Activated T-cell treated with anti-CD3 and anti-CD28 coated beads, Interleukin-2, amount 50 U/mL, for 4 hours (primary cell): Measurements from ENCODE around the gene GET4. TPM values are rescaled to one million over a fixed set of nuclear protein-coding genes. Genes with fewer than 3 reads are reported as not detected.
A peak's percentile ranks its signal among the peaks of the same experiment; 100 is the strongest.
"Not testable (repeated sequence)": the region's sequence is repeated elsewhere in the genome, so short reads cannot be mapped to it uniquely, and the experiment has no call there.

Experiments
- ATAC-seq, 2 donors: fragments of 200-7000 bp; cut with Tn5 transposase; one replicate each; pipeline ENCODE4 v1.10.0; 2021
- DNase-seq: peaks from one replicate; pipeline ENCODE4 v3.0.0-alpha.2; 2020
- H3K27me3 Mint-ChIP-seq: one replicate; pipeline ENCODE4 v1.8.0; 2021; ENCODE audit warnings: low read depth, mixed read lengths
- H3K36me3 Mint-ChIP-seq: one replicate; pipeline ENCODE4 v1.8.0; 2022; ENCODE audit warnings: mixed read lengths; ENCODE audit not compliant: insufficient read depth
- H3K4me1 Mint-ChIP-seq: one replicate; pipeline ENCODE4 v1.8.0; 2021; ENCODE audit warnings: low read depth, mixed read lengths
- H3K4me3 Mint-ChIP-seq: one replicate; pipeline ENCODE4 v1.8.0; 2021; ENCODE audit warnings: mild to moderate bottlenecking, moderate library complexity, mixed read lengths
- H3K9me3 Mint-ChIP-seq: one replicate; pipeline ENCODE4 v1.8.0; 2021; ENCODE audit warnings: mixed read lengths
- total RNA-seq, 3 donors: library from RNA; stranded (reverse); gene quantifications; one replicate each; pipeline ENCODE4 v1.2.1, GENCODE V29; 2021

The GET4 gene
- total RNA-seq, 3 donors from 2014 or later: 47.9 to 55.3 (median 52.1) TPM

DNA sequence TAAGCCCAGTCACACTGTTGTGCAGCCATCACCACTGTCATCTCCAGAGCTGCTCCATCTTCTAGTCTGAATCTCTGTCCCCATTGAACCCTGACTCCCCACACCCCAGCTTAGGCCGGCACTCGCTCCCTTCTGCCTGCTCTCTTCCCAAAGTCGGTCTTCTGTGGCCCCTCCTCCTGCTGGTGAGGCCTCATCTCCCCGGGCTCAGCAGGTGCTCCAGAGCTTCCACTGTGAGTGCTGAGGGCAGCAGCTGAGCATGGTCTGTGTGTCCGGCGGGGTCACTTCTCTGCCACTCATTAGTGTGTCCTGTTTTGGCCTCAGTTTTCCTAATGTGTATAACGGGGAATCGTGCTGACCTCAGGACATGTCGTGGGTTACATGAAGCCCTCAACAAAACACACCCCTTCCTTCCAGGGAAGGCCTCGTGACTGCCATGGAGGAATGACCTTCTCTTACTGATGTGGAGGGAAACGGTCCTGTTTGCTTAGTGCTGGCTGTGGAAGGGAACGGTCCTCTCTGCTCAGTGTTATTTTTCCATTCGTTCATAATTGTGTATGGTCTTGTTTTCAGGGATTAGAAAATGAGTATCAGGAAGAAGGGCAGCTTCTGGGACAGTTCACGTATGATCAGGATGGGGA, 4.3 kb upstream of the GET4 start:
- Mint-ChIP-seq H3K36me3 (peaks cover 27% of the 10 kb centered on the region), H3K4me1 (peaks cover 13% of the 10 kb centered on the region), H3K4me3 (no peak overlapping the region), H3K9me3 (no peaks in the 10 kb centered on the region), H3K27me3 (no peaks in the 10 kb centered on the region)
- no peak for DNase-seq
- no peak for ATAC-seq

DNA sequence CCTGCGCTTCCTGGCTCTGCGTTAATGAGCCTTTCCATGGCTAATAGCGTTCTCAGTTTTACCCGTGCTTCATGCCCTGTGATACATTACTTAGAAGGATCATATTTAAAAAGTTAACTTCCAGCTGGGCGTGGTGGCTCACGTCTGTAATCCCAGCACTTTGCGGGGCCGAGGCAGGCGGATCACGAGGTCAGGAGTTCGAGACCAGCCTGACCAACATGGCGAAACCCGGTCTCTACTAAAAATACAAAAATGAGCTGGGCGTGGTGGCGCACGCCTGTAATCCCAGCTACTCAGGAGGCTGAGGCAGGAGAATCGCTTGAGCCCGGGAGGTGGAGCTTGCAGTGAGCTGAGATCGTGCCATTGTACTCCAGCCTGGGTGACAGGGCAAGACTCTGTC, 3.7 kb upstream of the GET4 start:
- not testable (repeated sequence) for H3K9me3 Mint-ChIP-seq, H3K4me3 Mint-ChIP-seq, DNase-seq, ATAC-seq, H3K27me3 Mint-ChIP-seq
- Mint-ChIP-seq H3K36me3 (peaks cover 22% of the 10 kb centered on the region), H3K4me1 (peaks cover 14% of the 10 kb centered on the region)

DNA sequence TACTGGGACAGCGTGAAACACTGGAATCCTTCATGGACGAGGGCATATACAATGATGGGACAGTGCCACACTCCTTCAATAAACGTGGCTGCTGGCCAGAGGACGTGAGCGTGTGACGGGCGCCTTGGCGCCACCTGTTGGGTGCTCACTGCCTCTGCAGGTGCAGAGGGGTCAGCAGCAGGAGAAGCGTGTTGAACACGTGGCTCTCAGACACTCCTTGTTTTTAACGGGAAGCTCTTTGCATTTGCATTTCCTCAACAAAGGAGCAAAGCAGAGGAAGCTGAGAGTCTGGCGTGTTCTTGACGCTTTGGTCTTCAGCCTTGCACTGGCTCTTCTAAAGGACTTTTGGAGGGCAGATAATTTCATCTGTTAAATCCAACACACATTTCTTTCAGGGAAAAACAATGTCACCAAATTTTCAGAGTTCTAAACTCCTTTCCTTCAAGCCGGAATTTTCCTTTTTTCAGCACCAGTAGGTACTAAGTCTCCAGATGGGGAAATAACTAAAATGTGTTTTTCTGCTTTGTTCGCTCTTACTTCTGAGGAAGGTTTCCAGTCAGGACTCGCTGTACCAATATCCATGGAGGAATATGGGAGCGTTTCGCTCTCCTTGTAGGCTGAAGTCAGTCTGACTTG, 2.9 kb upstream of the GET4 start:
- H3K36me3 Mint-ChIP-seq: peaks cover 23% of the 10 kb centered on the region
- H3K4me1 Mint-ChIP-seq: peaks cover 19% of the 10 kb centered on the region
- H3K4me3 Mint-ChIP-seq: no peak overlapping the region
- H3K27me3 Mint-ChIP-seq: no peaks in the 10 kb centered on the region
- DNase-seq (peak; percentile 68), ATAC-seq (peak; percentile 19 to 31)
- no peaks in the 10 kb centered on the region for H3K9me3 Mint-ChIP-seq

DNA sequence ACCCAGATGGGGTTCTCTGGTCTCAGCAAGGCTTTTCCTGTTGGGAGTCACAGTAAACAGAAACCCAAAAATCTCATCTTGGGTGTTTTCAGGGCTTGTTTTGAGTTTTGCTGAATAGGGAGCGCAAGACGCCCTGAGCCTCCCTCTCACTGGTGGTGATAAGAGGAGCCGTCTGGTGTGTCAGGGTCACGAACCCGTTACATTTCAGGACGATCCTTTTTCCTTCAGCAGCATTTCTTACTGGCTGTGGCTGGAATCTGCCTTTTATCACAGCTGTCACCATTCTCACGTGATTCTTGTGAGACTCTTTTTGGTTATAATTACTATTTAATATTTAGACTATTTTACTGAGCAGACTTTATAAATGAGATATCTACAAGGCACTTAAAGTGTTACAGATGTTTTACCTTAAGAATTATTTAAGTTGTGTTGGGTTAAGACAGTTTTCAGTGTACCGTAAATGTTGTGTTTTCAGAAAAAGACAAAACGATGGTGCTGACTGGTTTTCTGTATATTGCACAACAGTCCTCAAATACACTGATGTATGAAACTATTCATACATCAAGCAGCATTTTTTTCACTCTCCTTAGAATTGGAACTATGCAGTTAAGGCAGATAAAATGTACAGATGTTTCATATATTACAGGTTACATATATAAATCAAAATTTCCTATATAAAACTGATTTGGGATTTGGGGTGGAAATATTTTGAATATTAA, 2.2 kb upstream of the GET4 start:
- H3K27me3 Mint-ChIP-seq: no peaks in the 10 kb centered on the region
- no peaks in the 10 kb centered on the region for H3K9me3 Mint-ChIP-seq
- H3K36me3 Mint-ChIP-seq: peaks cover 22% of the 10 kb centered on the region
- no peak overlapping the region for H3K4me3 Mint-ChIP-seq
- ATAC-seq (no peak), DNase-seq (no peak)
- H3K4me1 Mint-ChIP-seq: peaks cover 22% of the 10 kb centered on the region

DNA sequence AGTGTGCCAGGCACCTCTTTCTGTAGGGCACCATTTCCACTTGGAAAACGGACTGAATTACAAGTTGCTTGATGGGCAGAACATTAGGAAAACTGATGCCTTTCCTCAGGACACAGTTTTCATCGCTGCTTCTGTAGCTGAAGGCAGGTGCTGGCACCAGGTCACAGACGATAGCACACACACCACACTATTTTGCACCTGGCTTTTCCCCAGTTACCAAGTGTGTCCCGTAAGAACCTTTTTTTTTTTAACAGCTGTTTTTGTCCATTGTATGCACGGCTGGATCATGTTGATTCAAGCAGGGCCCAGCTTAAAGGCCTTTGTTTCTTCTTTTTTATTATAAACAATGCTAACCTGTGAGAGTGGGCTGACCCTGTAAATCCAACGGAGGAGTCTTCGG, 1.3 kb upstream of the GET4 start:
- no peak for DNase-seq
- Mint-ChIP-seq H3K27me3 (no peaks in the 10 kb centered on the region), H3K4me3 (no peak overlapping the region)

GRCh38 chr7:875476-876076, 778 bp upstream of the GET4 start:
- peaks cover 18% of the 10 kb centered on the region for H3K36me3 Mint-ChIP-seq
- H3K4me1 Mint-ChIP-seq: peaks cover 31% of the 10 kb centered on the region
- DNase-seq (no peak), ATAC-seq (no peak)
- H3K27me3 Mint-ChIP-seq: no peaks in the 10 kb centered on the region
- no peaks in the 10 kb centered on the region for H3K9me3 Mint-ChIP-seq
- H3K4me3 Mint-ChIP-seq: no peak overlapping the region

More for the DNA sequence above, 1.3 kb upstream of the GET4 start:
- Mint-ChIP-seq H3K36me3 (peaks cover 19% of the 10 kb centered on the region), H3K4me1 (peaks cover 27% of the 10 kb centered on the region), H3K9me3 (no peaks in the 10 kb centered on the region)
- ATAC-seq: no peak

- peak; percentile 16 to 19 for ATAC-seq
- no peaks in the 10 kb centered on the region for H3K27me3 Mint-ChIP-seq
- no peak for DNase-seq
These were observed 588 bp downstream of the GET4 start for GRCh38 chr7:876972-877311.

GRCh38 chr7:877312-878232, 1.2 kb downstream of the GET4 start:
- Mint-ChIP-seq H3K4me3 (peak overlapping the region; percentile 90), H3K9me3 (no peaks in the 10 kb centered on the region), H3K4me1 (peaks cover 39% of the 10 kb centered on the region), H3K36me3 (peaks cover 10% of the 10 kb centered on the region), H3K27me3 (no peaks in the 10 kb centered on the region)
- ATAC-seq (no peak), DNase-seq (no peak)

More at GRCh38 chr7:876972-877311, 588 bp downstream of the GET4 start:
- peaks cover 36% of the 10 kb centered on the region for H3K4me1 Mint-ChIP-seq
- H3K9me3 Mint-ChIP-seq: no peaks in the 10 kb centered on the region
- peak overlapping the region; percentile 90 for H3K4me3 Mint-ChIP-seq
- peaks cover 14% of the 10 kb centered on the region for H3K36me3 Mint-ChIP-seq

DNA sequence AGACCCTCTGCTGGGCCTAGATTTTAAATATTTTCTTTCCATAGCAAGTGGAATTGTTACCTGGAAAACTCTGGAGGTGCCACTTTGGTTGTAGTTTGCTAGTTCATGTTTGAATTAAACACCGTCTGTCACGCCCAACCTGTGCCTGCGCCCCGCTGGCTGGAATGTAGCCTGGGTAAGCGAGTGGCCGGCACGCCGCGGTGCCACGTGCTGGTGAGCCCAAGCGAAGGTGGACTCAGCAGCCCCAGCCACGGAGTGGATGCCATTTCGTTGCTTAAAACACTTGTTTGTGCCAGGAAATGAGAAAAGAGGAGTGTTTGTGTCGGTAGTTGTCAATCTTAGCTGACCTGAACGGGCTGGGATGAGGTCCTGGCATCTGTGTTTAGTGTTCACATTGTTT, 2.7 kb downstream of the GET4 start:
- no peaks in the 10 kb centered on the region for H3K27me3 Mint-ChIP-seq
- H3K4me1 Mint-ChIP-seq: peaks cover 36% of the 10 kb centered on the region
- peaks cover 6% of the 10 kb centered on the region for H3K36me3 Mint-ChIP-seq

DNA sequence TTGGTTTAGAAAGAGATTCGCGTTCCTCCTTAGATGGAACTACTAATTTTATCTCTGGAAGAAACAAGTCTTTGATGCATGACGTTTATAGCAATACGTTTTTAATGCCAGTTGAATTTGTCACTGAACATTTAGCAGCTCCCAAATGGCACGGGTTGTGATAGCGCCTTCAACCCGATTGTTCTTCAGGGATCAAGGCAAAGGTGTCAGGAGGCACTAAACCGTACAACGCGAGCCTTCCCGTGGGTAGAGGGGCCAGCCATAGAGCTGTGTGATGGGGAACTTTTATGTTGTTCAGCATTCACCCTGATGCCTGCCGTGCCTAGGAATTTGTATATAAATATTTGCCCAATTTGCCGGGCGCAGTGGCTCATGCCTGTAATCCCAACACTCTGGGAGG, 3.4 kb downstream of the GET4 start:
- no peaks in the 10 kb centered on the region for H3K9me3 Mint-ChIP-seq
- no peaks in the 10 kb centered on the region for H3K27me3 Mint-ChIP-seq
- H3K4me3 Mint-ChIP-seq: no peak overlapping the region
- no peak for ATAC-seq
- peaks cover 40% of the 10 kb centered on the region for H3K4me1 Mint-ChIP-seq
- H3K36me3 Mint-ChIP-seq: peaks cover 6% of the 10 kb centered on the region
- no peak for DNase-seq

More for the DNA sequence above, 2.7 kb downstream of the GET4 start:
- no peaks in the 10 kb centered on the region for H3K9me3 Mint-ChIP-seq
- ATAC-seq (no peak), DNase-seq (no peak)
- H3K4me3 Mint-ChIP-seq: peak overlapping the region; percentile 41

GRCh38 chr7:880450-880849, 4.1 kb downstream of the GET4 start:
- Mint-ChIP-seq H3K4me3 (no peak overlapping the region), H3K36me3 (peaks cover 6% of the 10 kb centered on the region), H3K4me1 (peaks cover 43% of the 10 kb centered on the region), H3K9me3 (no peaks in the 10 kb centered on the region), H3K27me3 (no peaks in the 10 kb centered on the region)
- ATAC-seq (no peak), DNase-seq (no peak)

GRCh38 chr7:881441-882234, 5.3 kb downstream of the GET4 start:
- ATAC-seq (no peak), DNase-seq (no peak)
- H3K27me3 Mint-ChIP-seq: no peaks in the 10 kb centered on the region
- peaks cover 43% of the 10 kb centered on the region for H3K4me1 Mint-ChIP-seq
- H3K9me3 Mint-ChIP-seq: no peaks in the 10 kb centered on the region
- no peak overlapping the region for H3K4me3 Mint-ChIP-seq
- peaks cover 6% of the 10 kb centered on the region for H3K36me3 Mint-ChIP-seq

GRCh38 chr7:882336-883035, 6.1 kb downstream of the GET4 start:
- ATAC-seq (no peak), DNase-seq (no peak)
- H3K4me3 Mint-ChIP-seq: no peak overlapping the region
- H3K9me3 Mint-ChIP-seq: no peaks in the 10 kb centered on the region
- no peaks in the 10 kb centered on the region for H3K27me3 Mint-ChIP-seq
- peaks cover 41% of the 10 kb centered on the region for H3K4me1 Mint-ChIP-seq
- peaks cover 6% of the 10 kb centered on the region for H3K36me3 Mint-ChIP-seq
